ENCODE data around the gene HTRA3. TPM values are rescaled to one million over a fixed set of nuclear protein-coding genes. Genes with fewer than 3 reads are reported as not detected.
A peak's percentile ranks its signal among the peaks of the same experiment; 100 is the strongest.

The HTRA3 gene
- total RNA-seq, 1 donor from 2014 or later = 17.8 TPM

GRCh38 chr4:8245884-8246833 lies 23.4 kb upstream of the HTRA3 start:
- DNase-seq (ENCODE audit: low spot score) = no peak

GRCh38 chr4:8247047-8247930 lies 22.3 kb upstream of the HTRA3 start:
- DNase-seq (ENCODE audit: low spot score) = peak; percentile 59

GRCh38 chr4:8248091-8248490 lies 21.5 kb upstream of the HTRA3 start:
- DNase-seq (ENCODE audit: low spot score) = no peak

- DNase-seq (ENCODE audit: low spot score) = no peak
Measured at GRCh38 chr4:8250227-8250626, 19.3 kb upstream of the HTRA3 start.

GRCh38 chr4:8250637-8251036 lies 18.9 kb upstream of the HTRA3 start:
- DNase-seq (ENCODE audit: low spot score) = no peak

GRCh38 chr4:8251110-8251883 lies 18.3 kb upstream of the HTRA3 start:
- DNase-seq (ENCODE audit: low spot score) = no peak

- DNase-seq (ENCODE audit: low spot score) = peak; percentile 49
Measured at GRCh38 chr4:8252301-8253173, 17.0 kb upstream of the HTRA3 start.

- peak; percentile 62 for DNase-seq (ENCODE audit: low spot score)
Measured at GRCh38 chr4:8254076-8254475, 15.5 kb upstream of the HTRA3 start.

GRCh38 chr4:8255698-8256441 lies 13.7 kb upstream of the HTRA3 start:
- peak; percentile 35 for DNase-seq (ENCODE audit: low spot score)

GRCh38 chr4:8257854-8258253 lies 11.7 kb upstream of the HTRA3 start:
- DNase-seq (ENCODE audit: low spot score) = no peak

- DNase-seq (ENCODE audit: low spot score) = no peak
Measured at GRCh38 chr4:8258552-8259212, 10.9 kb upstream of the HTRA3 start.

GRCh38 chr4:8259743-8260430 lies 9.7 kb upstream of the HTRA3 start:
- no peak for DNase-seq (ENCODE audit: low spot score)

GRCh38 chr4:8260656-8261111 lies 8.9 kb upstream of the HTRA3 start:
- DNase-seq (ENCODE audit: low spot score) = peak; percentile 56

- DNase-seq (ENCODE audit: low spot score) = peak; percentile 20
Measured at GRCh38 chr4:8261851-8262535, 7.6 kb upstream of the HTRA3 start.

GRCh38 chr4:8262637-8263322 lies 6.8 kb upstream of the HTRA3 start:
- DNase-seq (ENCODE audit: low spot score) = no peak

- DNase-seq (ENCODE audit: low spot score) = no peak
Measured at GRCh38 chr4:8263397-8263796, 6.2 kb upstream of the HTRA3 start.

- no peak for DNase-seq (ENCODE audit: low spot score)
Measured at GRCh38 chr4:8264106-8264505, 5.4 kb upstream of the HTRA3 start.
